ENCODE measurements around the gene TK1.
"Not testable (repeated sequence)": the region's sequence is repeated elsewhere in the genome, so short reads cannot be mapped to it uniquely, and the experiment has no call there.

The TK1 gene

GRCh38 chr17:78148286-78149016 is 38.4 kb downstream of the TK1 start:
- no peak for DNase-seq (ENCODE audit: low read depth)

GRCh38 chr17:78147315-78147998 is 39.4 kb downstream of the TK1 start:
- DNase-seq (ENCODE audit: low read depth): no peak

GRCh38 chr17:78146881-78147280 is 40.0 kb downstream of the TK1 start:
- DNase-seq (ENCODE audit: low read depth): no peak

- DNase-seq (ENCODE audit: low read depth): no peak
These were observed 40.4 kb downstream of the TK1 start for GRCh38 chr17:78146471-78146869.

GRCh38 chr17:78144736-78145641 is 41.9 kb downstream of the TK1 start:
- DNase-seq (ENCODE audit: low read depth): no peak

- DNase-seq (ENCODE audit: low read depth): peak; percentile 85
These were observed 42.6 kb downstream of the TK1 start for GRCh38 chr17:78144147-78144719.

- no peak for DNase-seq (ENCODE audit: low read depth)
These were observed 43.4 kb downstream of the TK1 start for GRCh38 chr17:78143214-78144146.

GRCh38 chr17:78142119-78142861 is 44.6 kb downstream of the TK1 start:
- DNase-seq (ENCODE audit: low read depth): peak; percentile 35

- DNase-seq (ENCODE audit: low read depth): no peak
These were observed 45.3 kb downstream of the TK1 start for GRCh38 chr17:78141437-78142118.

GRCh38 chr17:78140169-78141051 is 46.4 kb downstream of the TK1 start:
- DNase-seq (ENCODE audit: low read depth): peak; percentile 78

- not testable (repeated sequence) for DNase-seq (ENCODE audit: low read depth)
These were observed 47.0 kb downstream of the TK1 start for GRCh38 chr17:78139861-78140168.

GRCh38 chr17:78138204-78139060 is 48.4 kb downstream of the TK1 start:
- DNase-seq (ENCODE audit: low read depth): no peak

- no peak for DNase-seq (ENCODE audit: low read depth)
These were observed 49.3 kb downstream of the TK1 start for GRCh38 chr17:78137392-78138203.

- DNase-seq (ENCODE audit: low read depth): no peak
These were observed 50.9 kb downstream of the TK1 start for GRCh38 chr17:78135858-78136500.

GRCh38 chr17:78134899-78135385 is 51.9 kb downstream of the TK1 start:
- no peak for DNase-seq (ENCODE audit: low read depth)

Data from EH (cell line).